Upper lobe of left lung (tissue), 4 donors: ENCODE results near the gene ASCC3.

ENCODE experiments used
- EP300 ChIP-seq, 4 donors: sonication (generic); formaldehyde crosslinking; IDR thresholded peaks; one replicate each; pipeline ENCODE4 v1.5.1; 2017; ENCODE audit warnings: antibody characterized with exemption in 4 of 4, control low read depth in 2 of 4
- TF ChIP-seq, protein P1 (sequence below), 6 experiments: fragments of 450-650 bp in 4 of 6; fragments of 200-600 bp in 2 of 6; sonication (generic) in 2 of 6; IDR thresholded peaks; one replicate each; pipeline ENCODE4 v1.5.1; 2016 to 2019; ENCODE audit warnings: antibody characterized with exemption in 6 of 6

DNA sequence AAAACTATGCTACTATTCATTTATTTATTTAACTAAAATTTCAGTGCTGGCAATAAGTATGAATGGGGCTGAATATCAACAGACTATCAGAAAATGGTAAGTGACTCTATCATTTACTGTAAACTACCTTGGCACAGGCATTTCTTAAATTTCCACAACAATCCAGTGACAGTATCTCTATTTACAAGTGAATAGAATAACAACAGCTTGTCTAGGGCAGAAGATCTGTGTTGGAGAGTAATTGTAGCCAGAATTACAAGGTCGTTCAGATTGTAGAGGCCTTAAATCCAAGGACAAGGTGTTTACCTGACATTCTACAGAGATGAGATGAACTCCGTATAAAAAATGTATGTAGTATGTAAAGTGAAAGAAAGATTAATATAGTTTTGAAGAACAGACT, 222.6 kb downstream of the ASCC3 start:
- no peak for TF ChIP-seq EP300 (IDR thresholded peaks at IDR 0.05)
- TF ChIP-seq, protein P1, sequence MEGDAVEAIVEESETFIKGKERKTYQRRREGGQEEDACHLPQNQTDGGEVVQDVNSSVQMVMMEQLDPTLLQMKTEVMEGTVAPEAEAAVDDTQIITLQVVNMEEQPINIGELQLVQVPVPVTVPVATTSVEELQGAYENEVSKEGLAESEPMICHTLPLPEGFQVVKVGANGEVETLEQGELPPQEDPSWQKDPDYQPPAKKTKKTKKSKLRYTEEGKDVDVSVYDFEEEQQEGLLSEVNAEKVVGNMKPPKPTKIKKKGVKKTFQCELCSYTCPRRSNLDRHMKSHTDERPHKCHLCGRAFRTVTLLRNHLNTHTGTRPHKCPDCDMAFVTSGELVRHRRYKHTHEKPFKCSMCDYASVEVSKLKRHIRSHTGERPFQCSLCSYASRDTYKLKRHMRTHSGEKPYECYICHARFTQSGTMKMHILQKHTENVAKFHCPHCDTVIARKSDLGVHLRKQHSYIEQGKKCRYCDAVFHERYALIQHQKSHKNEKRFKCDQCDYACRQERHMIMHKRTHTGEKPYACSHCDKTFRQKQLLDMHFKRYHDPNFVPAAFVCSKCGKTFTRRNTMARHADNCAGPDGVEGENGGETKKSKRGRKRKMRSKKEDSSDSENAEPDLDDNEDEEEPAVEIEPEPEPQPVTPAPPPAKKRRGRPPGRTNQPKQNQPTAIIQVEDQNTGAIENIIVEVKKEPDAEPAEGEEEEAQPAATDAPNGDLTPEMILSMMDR (IDR thresholded peaks at IDR 0.05): no peak
